Measurements from ENCODE around the gene NCOA3. TPM values are rescaled to one million over a fixed set of nuclear protein-coding genes. Genes with fewer than 3 reads are reported as not detected.

The NCOA3 gene
- total and polyA plus RNA-seq, 2 of the 8 experiments (the other 6 are each of a cell fraction or from before 2014, with no cell fraction given): 7.9 to 24.7 TPM

DNA sequence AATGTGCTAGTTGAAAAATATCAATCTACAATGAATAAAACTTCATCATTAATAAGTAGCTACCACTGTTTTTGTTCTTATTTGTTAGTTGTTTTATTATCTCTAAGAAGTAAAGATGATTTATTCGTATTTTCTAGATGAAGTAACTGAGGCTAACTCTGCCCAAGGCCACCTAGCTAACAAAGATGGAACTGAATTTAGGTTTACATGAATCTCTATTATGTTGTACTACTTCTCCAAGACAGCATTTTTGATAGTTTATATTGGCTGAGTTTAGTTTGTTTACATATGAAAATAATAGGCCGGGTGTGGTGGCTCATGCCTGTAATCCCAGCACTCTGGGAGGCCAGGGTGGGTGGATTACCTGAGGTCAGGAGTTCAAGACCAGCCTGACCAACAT, 121.5 kb downstream of the NCOA3 start:
- Histone ChIP-seq H3K4me2 (ENCODE audit: insufficient read depth in 1 of 2, low read depth in 2 of 2, low read length in 2 of 2) (no peak overlapping the region), H3K4ac (replicated peaks; ENCODE audit: insufficient read length, low read depth, low read length) (no peak overlapping the region), H4K5ac (ENCODE audit: insufficient read length, low read depth, low read length) (no peak overlapping the region), H3K79me1 (ENCODE audit: low read depth, low read length) (no peaks in the 10 kb centered on the region; the same call in 1 of the 2 replicates), H2BK5ac (ENCODE audit: low read depth, low read length) (no peak overlapping the region), H3K27me3 (replicated peaks in 1 of 4; ENCODE audit: control insufficient read depth in 3 of 4, extremely low read depth in 1 of 4, insufficient read depth in 3 of 4, low read length in 3 of 4) (no peaks in the 10 kb centered on the region), H3K27ac (ENCODE audit: low read depth, low read length) (no peak overlapping the region), H3K23me2 (ENCODE audit: low read depth, low read length) (no peaks in the 10 kb centered on the region), H3K4me3 (ENCODE audit: extremely low read depth in 1 of 4, insufficient read depth in 2 of 4, low read depth in 3 of 4, low read length in 4 of 4) (no peak overlapping the region), H4K8ac (ENCODE audit: extremely low read depth, insufficient read depth, low read length) (no peak overlapping the region), H3K36me3 (ENCODE audit: control insufficient read depth in 2 of 4, insufficient read depth in 4 of 4, low read length in 3 of 4) (peaks cover 0 to 12% (median 6%) of the 10 kb centered on the region in 4 experiments; a peak in 3 of 8 replicates), H2BK120ac (replicated peaks; ENCODE audit: low read depth, low read length) (no peak overlapping the region), H4K91ac (replicated peaks; ENCODE audit: insufficient read length, low read length) (no peak overlapping the region), H3K9me3 (ENCODE audit: insufficient read depth in 2 of 2, low read depth in 1 of 2, low read length in 1 of 2) (no peaks in the 10 kb centered on the region), H3K14ac (ENCODE audit: insufficient read length) (no peak overlapping the region), H3K4me1 (replicated peaks in 1 of 4; ENCODE audit: control insufficient read depth in 3 of 4, insufficient read depth in 4 of 4, low read length in 3 of 4) (peaks cover 0 to 4% (median 1%) of the 10 kb centered on the region in 4 experiments; a peak in 2 of 7 replicates), H3K56ac (replicated peaks; ENCODE audit: insufficient read length, low read depth, low read length) (no peak overlapping the region), H2BK20ac (ENCODE audit: low read length) (no peak overlapping the region), H2BK12ac (ENCODE audit: low read depth, low read length) (no peak overlapping the region), H2BK15ac (ENCODE audit: low read length) (no peak overlapping the region), H3K18ac (ENCODE audit: extremely low read depth, low read length) (no peak overlapping the region), H3K9ac (replicated peaks in 1 of 4; ENCODE audit: extremely low read depth in 1 of 4, low read depth in 3 of 4, low read length in 3 of 4) (no peak overlapping the region), H4K20me1 (replicated peaks in 1 of 2; ENCODE audit: control insufficient read depth in 1 of 2, insufficient read depth in 2 of 2, low read length in 2 of 2) (no peaks in the 10 kb centered on the region), H2AFZ (ENCODE audit: low read length) (no peak overlapping the region), H3K23ac (ENCODE audit: insufficient read length) (no peak overlapping the region), H3K79me2 (ENCODE audit: control insufficient read depth in 1 of 2, insufficient read depth in 2 of 2, low read length in 2 of 2) (peaks cover 0 to 7% of the 10 kb centered on the region in 2 experiments; a peak in 1 of 4 replicates), H2AK5ac (ENCODE audit: low read depth, low read length) (no peak overlapping the region)
- WGBS, 2 experiments (ENCODE audit: extremely low coverage in 1 of 2, insufficient coverage in 1 of 2, insufficient read length in 1 of 2, insufficient replicate concordance in 2 of 2, low coverage in 1 of 2, low lambda C conversion rate in 2 of 2, missing lambda C conversion rate in 1 of 2): 88% methylated on average over 2 of the region's 2 CpGs; no CpG with 5 or more reads in 1 of the 2 experiments
- ChIA-PET CTCF (ENCODE audit: partially characterized antibody) (interaction anchor here (0.6 to 1.8 kb wide), 9 partner anchors 9 to 360 kb away, joined by 3 to 8 read pairs (median 4); no protein-coding TSS in a partner anchor), POLR2A (ENCODE audit: partially characterized antibody) (no interaction called here)
- TF ChIP-seq CHD1 (IDR thresholded peaks at IDR 0.05; ENCODE audit: low read depth, low read length) (no peak), SIX5 (IDR thresholded peaks at IDR 0.05; ENCODE audit: low read depth, low read length) (no peak), CREB1 (IDR thresholded peaks at IDR 0.05) (no peak), BCL11A (IDR thresholded peaks at IDR 0.05; ENCODE audit: low read depth in 2 of 2, low read length in 2 of 2) (no peak), TEAD4 (IDR thresholded peaks at IDR 0.05; ENCODE audit: low read depth, low read length) (no peak), YY1 (IDR thresholded peaks at IDR 0.05; ENCODE audit: low read depth, low read length) (no peak)
- TF ChIP-seq, protein P1, sequence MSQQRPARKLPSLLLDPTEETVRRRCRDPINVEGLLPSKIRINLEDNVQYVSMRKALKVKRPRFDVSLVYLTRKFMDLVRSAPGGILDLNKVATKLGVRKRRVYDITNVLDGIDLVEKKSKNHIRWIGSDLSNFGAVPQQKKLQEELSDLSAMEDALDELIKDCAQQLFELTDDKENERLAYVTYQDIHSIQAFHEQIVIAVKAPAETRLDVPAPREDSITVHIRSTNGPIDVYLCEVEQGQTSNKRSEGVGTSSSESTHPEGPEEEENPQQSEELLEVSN (IDR thresholded peaks at IDR 0.05): no peak
- no peak for DNase-seq (ENCODE audit: low read depth in 1 of 2, low spot score in 2 of 2)
- no peak for FAIRE-seq
